GM23338 (cell line): ENCODE measurements around the gene WNT7A. TPM values are rescaled to one million over a fixed set of nuclear protein-coding genes. Genes with fewer than 3 reads are reported as not detected.

Experiments
- ATAC-seq: fragments of 200-7000 bp; cut with Tn5 transposase; 3 replicates; pipeline ENCODE4 v1.9.1; 2020
- DNase-seq: peaks from one replicate; pipeline ENCODE4 v3.0.0-alpha.2; 2015; ENCODE audit warnings: low spot score
- H2AFZ ChIP-seq: fragments of 200-600 bp; sonication (generic); 2 replicates; pipeline ENCODE4 v1.8.0; 2016; ENCODE audit warnings: antibody characterized with exemption, mild to moderate bottlenecking, moderate library complexity
- H3F3A ChIP-seq: fragments of 200-600 bp; sonication (generic); replicated peaks from 2 replicates; pipeline ENCODE4 v1.8.0; 2017; ENCODE audit warnings: antibody characterized with exemption, mixed run types, low read depth
- H3K27ac ChIP-seq: fragments of 200-600 bp; sonication (generic); 2 replicates; pipeline ENCODE4 v1.6.1; 2016; ENCODE audit warnings: low read depth
- H3K27me3 ChIP-seq: fragments of 200-600 bp; sonication (generic); 2 replicates; pipeline ENCODE4 v1.8.0; 2016; ENCODE audit warnings: mild to moderate bottlenecking, mixed run types, moderate library complexity; ENCODE audit not compliant: insufficient read depth
- H3K36me3 ChIP-seq: fragments of 200-600 bp; sonication (generic); 2 replicates; pipeline ENCODE4 v1.8.0; 2016; ENCODE audit warnings: mild to moderate bottlenecking; ENCODE audit not compliant: insufficient read depth
- H3K4me1 ChIP-seq: fragments of 200-600 bp; sonication (generic); 2 replicates; pipeline ENCODE4 v1.8.0; 2016; ENCODE audit warnings: mild to moderate bottlenecking, moderate library complexity; ENCODE audit not compliant: insufficient read depth
- H3K4me2 ChIP-seq: fragments of 200-600 bp; sonication (generic); 2 replicates; pipeline ENCODE4 v1.7.1; 2017; ENCODE audit warnings: mixed run types
- H3K4me3 ChIP-seq: fragments of 200-600 bp; sonication (generic); 2 replicates; pipeline ENCODE4 v1.6.1; 2016; ENCODE audit warnings: mixed run types
- H3K79me2 ChIP-seq: fragments of 200-600 bp; sonication (generic); replicated peaks from 2 replicates; pipeline ENCODE4 v1.8.0; 2017; ENCODE audit warnings: mild to moderate bottlenecking; ENCODE audit not compliant: insufficient read depth
- H3K9me2 ChIP-seq: fragments of 200-600 bp; sonication (generic); 2 replicates; pipeline ENCODE4 v1.8.0; 2017; ENCODE audit not compliant: insufficient read depth
- H4K20me1 ChIP-seq: fragments of 200-600 bp; sonication (generic); replicated peaks from 2 replicates; pipeline ENCODE4 v1.8.0; 2017; ENCODE audit warnings: mild to moderate bottlenecking; ENCODE audit not compliant: insufficient read depth
- H3K27ac Mint-ChIP-seq: 2 replicates; pipeline ENCODE4 v1.8.0; 2020; ENCODE audit warnings: inconsistent platforms, mild to moderate bottlenecking, moderate library complexity, mixed read lengths
- H3K27me3 Mint-ChIP-seq: 3 replicates; pipeline ENCODE4 v1.8.0; 2022; ENCODE audit warnings: low read depth, mild to moderate bottlenecking, moderate library complexity, mixed read lengths, inconsistent platforms; ENCODE audit not compliant: insufficient read depth, poor library complexity
- H3K36me3 Mint-ChIP-seq: 3 replicates; pipeline ENCODE4 v1.8.0; 2021; ENCODE audit warnings: low read depth, mild to moderate bottlenecking, inconsistent platforms, moderate library complexity, mixed read lengths
- H3K4me1 Mint-ChIP-seq: 3 replicates; pipeline ENCODE4 v1.8.0; 2020; ENCODE audit warnings: mild to moderate bottlenecking, inconsistent platforms, mixed read lengths
- H3K4me3 Mint-ChIP-seq: 3 replicates; pipeline ENCODE4 v1.8.0; 2021; ENCODE audit warnings: moderate library complexity, mild to moderate bottlenecking, inconsistent platforms, mixed read lengths
- H3K9me3 Mint-ChIP-seq: 3 replicates; pipeline ENCODE4 v1.8.0; 2020; ENCODE audit warnings: moderate library complexity, mild to moderate bottlenecking, inconsistent platforms, mixed read lengths
- CTCF ChIP-seq, 2 experiments: fragments of 200-600 bp in 1 of 2; sonication (generic) in 1 of 2; conservative IDR thresholded peaks; 2 replicates each; pipeline versions ENCODE4 v1.5.1 to v1.6.1; 2016 to 2017; ENCODE audit warnings: antibody characterized with exemption in 2 of 2, low read depth in 2 of 2, mild to moderate bottlenecking in 2 of 2, moderate library complexity in 1 of 2
- ETS1 ChIP-seq: IDR thresholded peaks from 2 replicates; pipeline ENCODE4 v1.6.1; 2016; ENCODE audit warnings: antibody characterized with exemption
- EZH2 ChIP-seq: fragments of 200-600 bp; sonication (generic); IDR thresholded peaks from one replicate; pipeline ENCODE4 v1.8.0; 2017; ENCODE audit warnings: antibody characterized with exemption, mild to moderate bottlenecking, low read depth; ENCODE audit not compliant: unreplicated experiment
- EZH2phosphoT487 ChIP-seq: fragments of 200-600 bp; sonication (generic); IDR thresholded peaks from one replicate; pipeline ENCODE4 v1.8.1; 2018; ENCODE audit warnings: antibody characterized with exemption; ENCODE audit not compliant: unreplicated experiment
- JUNB ChIP-seq: IDR thresholded peaks from one replicate; pipeline ENCODE4 v1.6.1; 2016; ENCODE audit warnings: antibody characterized with exemption; ENCODE audit not compliant: unreplicated experiment
- NANOG ChIP-seq: IDR thresholded peaks from 2 replicates; pipeline ENCODE4 v1.6.1; 2016; ENCODE audit warnings: antibody characterized with exemption, borderline replicate concordance
- POLR2AphosphoS5 ChIP-seq: IDR thresholded peaks from 2 replicates; pipeline ENCODE4 v1.6.1; 2016; ENCODE audit warnings: antibody characterized with exemption, low read depth
- REST ChIP-seq: IDR thresholded peaks from one replicate; pipeline ENCODE4 v1.6.1; 2018; ENCODE audit warnings: antibody characterized with exemption; ENCODE audit not compliant: unreplicated experiment
- STAT1 ChIP-seq: IDR thresholded peaks from one replicate; pipeline ENCODE4 v1.6.1; 2016; ENCODE audit warnings: antibody characterized with exemption; ENCODE audit not compliant: unreplicated experiment
- ZNF114 ChIP-seq: fragments of 250-450 bp; sonication (Bioruptor Pico); IDR thresholded peaks from 2 replicates; pipeline ENCODE4 v1.5.0; 2020; ENCODE audit warnings: mild to moderate bottlenecking, moderate library complexity
- ZNF331 ChIP-seq: fragments of 250-450 bp; sonication (Bioruptor Pico); IDR thresholded peaks from 2 replicates; pipeline ENCODE4 v1.5.0; 2020; ENCODE audit warnings: low read depth, mild to moderate bottlenecking, moderate library complexity
- ZNF462 ChIP-seq: fragments of 250-450 bp; sonication (Bioruptor Pico); IDR thresholded peaks from 2 replicates; pipeline ENCODE4 v1.5.0; 2020; ENCODE audit warnings: mild to moderate bottlenecking, moderate library complexity
- polyA plus RNA-seq: library from polyadenylated mRNA; unstranded; fragments of >200 nt; fragmentation: Nextera tagmentation; extraction: Ambion mirVana; gene quantifications from 2 replicates; pipeline ENCODE4 v1.2.1, GENCODE V29; 2016
- total RNA-seq: library from RNA; depleted of rRNA; stranded (reverse); fragments of >200 nt; shearing (Covaris generic); gene quantifications from 2 replicates; pipeline ENCODE4 v1.2.3, GENCODE V29; 2014

The WNT7A gene
- total and polyA plus RNA-seq, 2 experiments from 2014 or later, result not detected

- Mint-ChIP-seq H3K9me3 (no peaks in the 10 kb centered on the region), H3K4me3 (no peak overlapping the region), H3K36me3 (no peaks in the 10 kb centered on the region), H3K27ac (no peak overlapping the region), H3K4me1 (peaks cover 6% of the 10 kb centered on the region; the same call in 2 of the 3 replicates), H3K27me3 (peaks cover 6% of the 10 kb centered on the region)
- H3F3A ChIP-seq, result no peaks in the 10 kb centered on the region
- no peaks in the 10 kb centered on the region for H3K36me3 ChIP-seq
- H3K4me1 ChIP-seq, result no peaks in the 10 kb centered on the region
- H4K20me1 ChIP-seq, result no peaks in the 10 kb centered on the region
- no peak overlapping the region for H2AFZ ChIP-seq
- H3K27ac ChIP-seq, result no peak overlapping the region
- no peak for DNase-seq
- H3K27me3 ChIP-seq, result no peaks in the 10 kb centered on the region
- H3K9me2 ChIP-seq, result no peaks in the 10 kb centered on the region
- no peak for ATAC-seq
- H3K79me2 ChIP-seq, result no peaks in the 10 kb centered on the region
- no peak overlapping the region for H3K4me2 ChIP-seq
- H3K4me3 ChIP-seq, result no peak overlapping the region
- no peak for TF ChIP-seq REST
- no peak for TF ChIP-seq NANOG
- no peak for TF ChIP-seq ZNF114 (CRISPR knock-in tag)
- no peak for TF ChIP-seq CTCF (conservative IDR thresholded peaks at IDR 0.05; ENCODE audit: low read depth in 2 of 2)
- TF ChIP-seq JUNB, result no peak
- TF ChIP-seq EZH2phosphoT487, result no peak
- TF ChIP-seq EZH2, result no peak
- no peak for TF ChIP-seq ZNF331 (CRISPR knock-in tag)
- TF ChIP-seq STAT1, result no peak
- no peak for TF ChIP-seq ETS1
- TF ChIP-seq ZNF462 (CRISPR knock-in tag), result no peak
- no peak for TF ChIP-seq POLR2AphosphoS5
These were observed 55.2 kb downstream of the WNT7A start for GRCh38 chr3:13824521-13825310.
